HG02588 (cell line): ENCODE data around the gene TMBIM1.
A peak's percentile ranks its signal among the peaks of the same experiment; 100 is the strongest.

ENCODE experiments used
- ATAC-seq: cut with Tn5 transposase; IDR thresholded peaks from one replicate; pipeline ENCODE4 v1.9.1; 2021; ENCODE audit warnings: mild to moderate bottlenecking, moderate library complexity; ENCODE audit not compliant: unreplicated experiment

TMBIM1 gene

GRCh38 chr2:218292048-218293014, at the start of gene TMBIM1:
TSS of gene TMBIM1 (minus strand) at chr2:218292503. CDS start at chr2:218282141, 10,362 bp downstream.
- ATAC-seq = peak; percentile 71

- ATAC-seq = no peak
Observed at GRCh38 chr2:218341381-218341780, 49.1 kb upstream of the TMBIM1 start.

- no peak for ATAC-seq
Observed at GRCh38 chr2:218340656-218341055, 48.4 kb upstream of the TMBIM1 start.

GRCh38 chr2:218334531-218334930, 42.2 kb upstream of the TMBIM1 start:
- no peak for ATAC-seq

- ATAC-seq = no peak
Observed at GRCh38 chr2:218332920-218333645, 40.8 kb upstream of the TMBIM1 start.

GRCh38 chr2:218332288-218332687, 40.0 kb upstream of the TMBIM1 start:
- ATAC-seq = no peak

- ATAC-seq = no peak
Observed at GRCh38 chr2:218331745-218332144, 39.4 kb upstream of the TMBIM1 start.

GRCh38 chr2:218329826-218330593, 37.7 kb upstream of the TMBIM1 start:
- peak; percentile 49 for ATAC-seq

GRCh38 chr2:218329027-218329825, 36.9 kb upstream of the TMBIM1 start:
- ATAC-seq = peak; percentile 38

- no peak for ATAC-seq
Observed at GRCh38 chr2:218328294-218328693, 36.0 kb upstream of the TMBIM1 start.

- no peak for ATAC-seq
Observed at GRCh38 chr2:218327451-218328210, 35.3 kb upstream of the TMBIM1 start.

GRCh38 chr2:218326315-218326714, 34.0 kb upstream of the TMBIM1 start:
- ATAC-seq = no peak

- ATAC-seq = no peak
Observed at GRCh38 chr2:218325566-218326160, 33.4 kb upstream of the TMBIM1 start.

GRCh38 chr2:218323526-218324472, 31.5 kb upstream of the TMBIM1 start:
- ATAC-seq = no peak

GRCh38 chr2:218322768-218323525, 30.6 kb upstream of the TMBIM1 start:
- ATAC-seq = peak; percentile 77

GRCh38 chr2:218320704-218321336, 28.5 kb upstream of the TMBIM1 start:
- ATAC-seq = no peak
